ENCODE data around the gene TMEM42. TPM values are rescaled to one million over a fixed set of nuclear protein-coding genes. Genes with fewer than 3 reads are reported as not detected.

Gene TMEM42
- total and polyA plus RNA-seq, 2 of the 8 experiments (the other 6 are each of a cell fraction or from before 2014, with no cell fraction given): 11.2 to 41.4 TPM

GRCh38 chr3:44905446-44906157 is 43.9 kb downstream of the TMEM42 start:
- H4K8ac ChIP-seq (ENCODE audit: extremely low read depth, insufficient read depth, low read length): peak overlapping the region; percentile 57; the same call in 1 of the 2 replicates
- peaks cover 17 to 25% of the 10 kb centered on the region in 2 experiments; a peak in 3 of 4 replicates for H3K9me3 ChIP-seq (ENCODE audit: insufficient read depth in 2 of 2, low read depth in 1 of 2, low read length in 1 of 2)
- H4K91ac ChIP-seq (replicated peaks; ENCODE audit: insufficient read length, low read length): no peak overlapping the region
- no peak overlapping the region for H3K9ac ChIP-seq (replicated peaks in 1 of 4; ENCODE audit: extremely low read depth in 1 of 4, low read depth in 3 of 4, low read length in 3 of 4)
- no peak overlapping the region for H3K4me3 ChIP-seq (ENCODE audit: extremely low read depth in 1 of 4, insufficient read depth in 2 of 4, low read depth in 3 of 4, low read length in 4 of 4)
- WGBS, 2 experiments (ENCODE audit: extremely low coverage in 1 of 2, insufficient coverage in 1 of 2, insufficient read length in 1 of 2, insufficient replicate concordance in 2 of 2, low coverage in 1 of 2, low lambda C conversion rate in 2 of 2, missing lambda C conversion rate in 1 of 2): 93% methylated on average over 2 of the region's 3 CpGs; no CpG with 5 or more reads in 1 of the 2 experiments
- H3K4me2 ChIP-seq (ENCODE audit: insufficient read depth in 1 of 2, low read depth in 2 of 2, low read length in 2 of 2): no peak overlapping the region
- no peak overlapping the region for H2BK20ac ChIP-seq (ENCODE audit: low read length)
- DNase-seq (ENCODE audit: low read depth in 1 of 2, low spot score in 2 of 2) (no peak), FAIRE-seq (no peak)
- H2BK12ac ChIP-seq (ENCODE audit: low read depth, low read length): no peak overlapping the region
- H3K27me3 ChIP-seq (replicated peaks in 1 of 4; ENCODE audit: control insufficient read depth in 3 of 4, extremely low read depth in 1 of 4, insufficient read depth in 3 of 4, low read length in 3 of 4): no peaks in the 10 kb centered on the region
- ChIA-PET CTCF (ENCODE audit: partially characterized antibody) (interaction anchor here (1.5 kb wide), 1 partner anchor 9 kb away, joined by 9 read pairs; no protein-coding TSS in a partner anchor), POLR2A (ENCODE audit: partially characterized antibody) (interaction anchor here (1.0 to 1.3 kb wide), 3 partner anchors 11 to 144 kb away, joined by 3 read pairs; partner anchors contain the start of genes KIAA1143 and KIF15)
- no peak overlapping the region for H2BK15ac ChIP-seq (ENCODE audit: low read length)
- H2AFZ ChIP-seq (ENCODE audit: low read length): no peak overlapping the region
- no peak overlapping the region for H2BK120ac ChIP-seq (replicated peaks; ENCODE audit: low read depth, low read length)
- no peak for TF ChIP-seq HDAC6 (IDR thresholded peaks at IDR 0.05; ENCODE audit: low read depth, low read length)
- no peak for TF ChIP-seq PHF8 (conservative IDR thresholded peaks at IDR 0.05; ENCODE audit: low read depth, low read length)
- TF ChIP-seq RNF2 (IDR thresholded peaks at IDR 0.05; ENCODE audit: borderline replicate concordance, low read depth, low read length, missing control alignments, poor library complexity, severe bottlenecking): no peak
- no peak for TF ChIP-seq KDM1A (IDR thresholded peaks at IDR 0.05; ENCODE audit: borderline replicate concordance, low read length)
- H3K79me2 ChIP-seq (ENCODE audit: control insufficient read depth in 1 of 2, insufficient read depth in 2 of 2, low read length in 2 of 2): no peaks in the 10 kb centered on the region
- H3K14ac ChIP-seq (ENCODE audit: insufficient read length): no peak overlapping the region
- no peaks in the 10 kb centered on the region for H3K36me3 ChIP-seq (ENCODE audit: control insufficient read depth in 2 of 4, insufficient read depth in 4 of 4, low read length in 3 of 4)
- H2BK5ac ChIP-seq (ENCODE audit: low read depth, low read length): no peak overlapping the region
- H4K20me1 ChIP-seq (replicated peaks in 1 of 2; ENCODE audit: control insufficient read depth in 1 of 2, insufficient read depth in 2 of 2, low read length in 2 of 2): no peaks in the 10 kb centered on the region
- H3K79me1 ChIP-seq (ENCODE audit: low read depth, low read length): no peaks in the 10 kb centered on the region
- H3K4ac ChIP-seq (replicated peaks; ENCODE audit: insufficient read length, low read depth, low read length): no peak overlapping the region
- no peak overlapping the region for H3K27ac ChIP-seq (ENCODE audit: low read depth, low read length)
- no peak overlapping the region for H3K56ac ChIP-seq (replicated peaks; ENCODE audit: insufficient read length, low read depth, low read length)
- H3K23me2 ChIP-seq (ENCODE audit: low read depth, low read length): no peaks in the 10 kb centered on the region
- no peak overlapping the region for H2AK5ac ChIP-seq (ENCODE audit: low read depth, low read length)
- H3K18ac ChIP-seq (ENCODE audit: extremely low read depth, low read length): no peak overlapping the region
- no peak overlapping the region for H4K5ac ChIP-seq (ENCODE audit: insufficient read length, low read depth, low read length)
- no peaks in the 10 kb centered on the region for H3K4me1 ChIP-seq (replicated peaks in 1 of 4; ENCODE audit: control insufficient read depth in 3 of 4, insufficient read depth in 4 of 4, low read length in 3 of 4)
- no peak overlapping the region for H3K23ac ChIP-seq (ENCODE audit: insufficient read length)

Measured in H1 (cell line).